HepG2 (cell line): ENCODE measurements around the gene STK40. TPM values are rescaled to one million over a fixed set of nuclear protein-coding genes. Genes with fewer than 3 reads are reported as not detected.
A peak's percentile ranks its signal among the peaks of the same experiment; 100 is the strongest.

Experiments
- ARNT2 ChIP-seq: sonication (generic); formaldehyde crosslinking; IDR thresholded peaks from 2 replicates; pipeline ENCODE4 v1.8.0; 2022; ENCODE audit warnings: mild to moderate bottlenecking, low read depth, missing genetic modification reagents, moderate library complexity
- CENPT ChIP-seq: sonication (generic); formaldehyde crosslinking; IDR thresholded peaks from 2 replicates; pipeline ENCODE4 v1.8.0; 2022; ENCODE audit warnings: low read depth, mild to moderate bottlenecking, moderate library complexity, missing genetic modification reagents
- CREB1 ChIP-seq, 2 experiments: fragments of 450-650 bp in 1 of 2; IDR thresholded peaks; 2 replicates each; pipeline ENCODE4 v1.6.1; 2016 to 2017; ENCODE audit warnings: control low read depth in 1 of 2, mild to moderate bottlenecking in 1 of 2, missing compliant biosample characterization in 1 of 2, missing genetic modification characterization in 1 of 2
- ETV5 ChIP-seq: IDR thresholded peaks from 2 replicates; pipeline ENCODE4 v1.6.1; 2018; ENCODE audit warnings: missing biosample characterization, missing genetic modification reagents, inconsistent platforms, borderline replicate concordance
- FOXC1 ChIP-seq: sonication (generic); formaldehyde crosslinking; IDR thresholded peaks from 2 replicates; pipeline ENCODE4 v1.8.0; 2022; ENCODE audit warnings: mild to moderate bottlenecking, missing genetic modification reagents, borderline replicate concordance
- HBP1 ChIP-seq: IDR thresholded peaks from 2 replicates; pipeline ENCODE4 v1.6.1; 2016; ENCODE audit warnings: low read depth, control low read depth
- LBX2 ChIP-seq: sonication (generic); formaldehyde crosslinking; IDR thresholded peaks from 2 replicates; pipeline ENCODE4 v1.5.0; 2020; ENCODE audit warnings: missing genetic modification reagents, mild to moderate bottlenecking, borderline replicate concordance
- NBN ChIP-seq: fragments of 450-650 bp; conservative IDR thresholded peaks from 2 replicates; pipeline ENCODE4 v1.6.1; 2017
- NFE2L2 ChIP-seq: fragments of 150-350 bp; IDR thresholded peaks from 2 replicates; pipeline ENCODE4 v1.6.1; 2014; ENCODE audit warnings: low read length
- REL ChIP-seq: sonication (generic); formaldehyde crosslinking; conservative IDR thresholded peaks from 2 replicates; pipeline ENCODE4 v1.8.0; 2022; ENCODE audit warnings: mild to moderate bottlenecking, missing genetic modification reagents, moderate library complexity
- ZBTB38 ChIP-seq: sonication (generic); formaldehyde crosslinking; IDR thresholded peaks from 2 replicates; pipeline ENCODE4 v1.5.1; 2020; ENCODE audit warnings: mild to moderate bottlenecking, missing genetic modification reagents
- ZFP82 ChIP-seq: sonication (generic); formaldehyde crosslinking; IDR thresholded peaks from 2 replicates; pipeline ENCODE4 v1.5.1; 2020; ENCODE audit warnings: mild to moderate bottlenecking, missing genetic modification reagents, borderline replicate concordance
- ZGPAT ChIP-seq: IDR thresholded peaks from 2 replicates; pipeline ENCODE4 v1.6.1; 2016; ENCODE audit warnings: mild to moderate bottlenecking
- ZKSCAN1 ChIP-seq: fragments of 150-350 bp; IDR thresholded peaks from 2 replicates; pipeline ENCODE4 v1.6.1; 2014; ENCODE audit warnings: low read length
- ZMYM4 ChIP-seq: sonication (generic); formaldehyde crosslinking; IDR thresholded peaks from 2 replicates; pipeline ENCODE4 v1.8.1; 2023; ENCODE audit warnings: mild to moderate bottlenecking, missing genetic modification reagents
- ZNF350 ChIP-seq: sonication (generic); formaldehyde crosslinking; IDR thresholded peaks from 2 replicates; pipeline ENCODE4 v1.4.0; 2020; ENCODE audit warnings: mild to moderate bottlenecking, low read depth, missing genetic modification reagents, borderline replicate concordance
- ZNF580 ChIP-seq: IDR thresholded peaks from 2 replicates; pipeline ENCODE4 v1.6.1; 2016; ENCODE audit warnings: low read depth, borderline replicate concordance
- ZNF598 ChIP-seq: sonication (generic); formaldehyde crosslinking; IDR thresholded peaks from 2 replicates; pipeline ENCODE4 v1.5.1; 2020; ENCODE audit warnings: mild to moderate bottlenecking, missing genetic modification reagents, borderline replicate concordance
- ZSCAN22 ChIP-seq: sonication (generic); formaldehyde crosslinking; IDR thresholded peaks from 2 replicates; pipeline ENCODE4 v1.4.0; 2020; ENCODE audit warnings: mild to moderate bottlenecking, missing genetic modification reagents
- polyA plus RNA-seq, 8 experiments: library from polyadenylated mRNA; depleted of rRNA in 3 of 8; stranded (reverse) in 7 of 8; unstranded in 1 of 8; fragments of >200 nt; fragmentation: Illumina TruSeq in 4 of 8; extraction: Trizol in 4 of 8; gene quantifications; 2 replicates each; pipeline versions ENCODE4 v1.2.1 to v1.2.3, GENCODE V29; 2011 to 2016; ENCODE audit warnings: low read depth in 4 of 8, missing spikeins in 1 of 8, mixed read lengths in 1 of 8; ENCODE audit not compliant: insufficient read depth in 1 of 8
- total RNA-seq, 5 experiments: library from RNA; depleted of rRNA; stranded (reverse); fragments of >200 nt; fragmentation: Illumina TruSeq; extraction: Trizol; gene quantifications; 2 replicates each; pipeline ENCODE4 v1.2.3, GENCODE V29; 2016; ENCODE audit warnings: low read depth in 1 of 5
- TF ChIP-seq, protein P1 (sequence below): IDR thresholded peaks from 2 replicates; pipeline ENCODE4 v1.6.1; 2016; ENCODE audit warnings: missing genetic modification reagents, missing compliant biosample characterization
- TF ChIP-seq, protein P2 (sequence below): sonication (generic); formaldehyde crosslinking; IDR thresholded peaks from 2 replicates; pipeline ENCODE4 v1.4.0; 2020; ENCODE audit warnings: mild to moderate bottlenecking, missing genetic modification reagents
- TF ChIP-seq, protein P3 (sequence below): IDR thresholded peaks from 2 replicates; pipeline ENCODE4 v1.6.1; 2018; ENCODE audit warnings: missing genetic modification reagents, mild to moderate bottlenecking, missing compliant biosample characterization

Gene STK40
- total and polyA plus RNA-seq, 2 of the 13 experiments (the other 11 are each of a cell fraction or from before 2014, with no cell fraction given): 33.8 to 35.1 TPM

- TF ChIP-seq LBX2 (CRISPR knock-in tag): 0 out of 2 replicates have a peak, but pooled peaks have one; percentile 46
- TF ChIP-seq CREB1 (IDR thresholded peaks at IDR 0.05): peak; percentile 44
- no peak for TF ChIP-seq CREB1 (CRISPR knock-in tag; IDR thresholded peaks at IDR 0.05)
- no peak for TF ChIP-seq ZKSCAN1
- no peak for TF ChIP-seq ARNT2 (CRISPR knock-in tag)
- TF ChIP-seq ZNF580: no peak
- no peak for TF ChIP-seq NFE2L2
- no peak for TF ChIP-seq NBN
- TF ChIP-seq ZBTB38: peak; percentile 32; the same call in 1 of the 2 replicates
- 0 out of 2 replicates have a peak, but pooled peaks have one; percentile 30 for TF ChIP-seq ZNF350 (CRISPR knock-in tag)
- TF ChIP-seq ZSCAN22 (CRISPR knock-in tag): no peak
- no peak for TF ChIP-seq CENPT (CRISPR knock-in tag)
- peak; percentile 62; the same call in 1 of the 2 replicates for TF ChIP-seq ZMYM4 (CRISPR knock-in tag)
- peak; percentile 18; the same call in 1 of the 2 replicates for TF ChIP-seq ETV5
- TF ChIP-seq, protein P1, sequence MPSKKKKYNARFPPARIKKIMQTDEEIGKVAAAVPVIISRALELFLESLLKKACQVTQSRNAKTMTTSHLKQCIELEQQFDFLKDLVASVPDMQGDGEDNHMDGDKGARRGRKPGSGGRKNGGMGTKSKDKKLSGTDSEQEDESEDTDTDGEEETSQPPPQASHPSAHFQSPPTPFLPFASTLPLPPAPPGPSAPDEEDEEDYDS (CRISPR knock-in tag): peak; percentile 98
- peak; percentile 9; the same call in 1 of the 2 replicates for TF ChIP-seq ZGPAT (CRISPR knock-in tag)
- peak; percentile 50; the same call in 1 of the 2 replicates for TF ChIP-seq FOXC1 (CRISPR knock-in tag)
- peak; percentile 87; the same call in 1 of the 2 replicates for TF ChIP-seq HBP1 (CRISPR knock-in tag)
- TF ChIP-seq ZFP82 (CRISPR knock-in tag): peak; percentile 23; the same call in 1 of the 2 replicates
- TF ChIP-seq, protein P2, sequence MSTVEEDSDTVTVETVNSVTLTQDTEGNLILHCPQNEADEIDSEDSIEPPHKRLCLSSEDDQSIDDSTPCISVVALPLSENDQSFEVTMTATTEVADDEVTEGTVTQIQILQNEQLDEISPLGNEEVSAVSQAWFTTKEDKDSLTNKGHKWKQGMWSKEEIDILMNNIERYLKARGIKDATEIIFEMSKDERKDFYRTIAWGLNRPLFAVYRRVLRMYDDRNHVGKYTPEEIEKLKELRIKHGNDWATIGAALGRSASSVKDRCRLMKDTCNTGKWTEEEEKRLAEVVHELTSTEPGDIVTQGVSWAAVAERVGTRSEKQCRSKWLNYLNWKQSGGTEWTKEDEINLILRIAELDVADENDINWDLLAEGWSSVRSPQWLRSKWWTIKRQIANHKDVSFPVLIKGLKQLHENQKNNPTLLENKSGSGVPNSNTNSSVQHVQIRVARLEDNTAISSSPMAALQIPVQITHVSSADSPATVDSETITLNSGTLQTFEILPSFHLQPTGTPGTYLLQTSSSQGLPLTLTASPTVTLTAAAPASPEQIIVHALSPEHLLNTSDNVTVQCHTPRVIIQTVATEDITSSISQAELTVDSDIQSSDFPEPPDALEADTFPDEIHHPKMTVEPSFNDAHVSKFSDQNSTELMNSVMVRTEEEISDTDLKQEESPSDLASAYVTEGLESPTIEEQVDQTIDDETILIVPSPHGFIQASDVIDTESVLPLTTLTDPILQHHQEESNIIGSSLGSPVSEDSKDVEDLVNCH (CRISPR knock-in tag): 0 out of 2 replicates have a peak, but pooled peaks have one; percentile 14
- TF ChIP-seq REL: peak; percentile 80; the same call in 1 of the 2 replicates
- TF ChIP-seq ZNF598 (CRISPR knock-in tag): 0 out of 2 replicates have a peak, but pooled peaks have one; percentile 65
- TF ChIP-seq, protein P3, sequence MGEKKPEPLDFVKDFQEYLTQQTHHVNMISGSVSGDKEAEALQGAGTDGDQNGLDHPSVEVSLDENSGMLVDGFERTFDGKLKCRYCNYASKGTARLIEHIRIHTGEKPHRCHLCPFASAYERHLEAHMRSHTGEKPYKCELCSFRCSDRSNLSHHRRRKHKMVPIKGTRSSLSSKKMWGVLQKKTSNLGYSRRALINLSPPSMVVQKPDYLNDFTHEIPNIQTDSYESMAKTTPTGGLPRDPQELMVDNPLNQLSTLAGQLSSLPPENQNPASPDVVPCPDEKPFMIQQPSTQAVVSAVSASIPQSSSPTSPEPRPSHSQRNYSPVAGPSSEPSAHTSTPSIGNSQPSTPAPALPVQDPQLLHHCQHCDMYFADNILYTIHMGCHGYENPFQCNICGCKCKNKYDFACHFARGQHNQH (CRISPR knock-in tag): peak; percentile 72; the same call in 1 of the 2 replicates
Observed at GRCh38 chr1:36306902-36307456, 78.7 kb downstream of the STK40 start (continued).
